MM.1S (cell line): ENCODE data around the gene OTOP3.

Source experiments
- CTCF ChIP-seq: fragments of 300-600 bp; sonication (generic); IDR thresholded peaks from 2 replicates; pipeline ENCODE4 v1.5.1; 2016; ENCODE audit warnings: antibody characterized with exemption, low read length, mixed read lengths
- EZH2 ChIP-seq: fragments of 300-600 bp; sonication (generic); optimal IDR thresholded peaks from 2 replicates; pipeline ENCODE3; 2017; ENCODE audit warnings: low read depth, mild to moderate bottlenecking, antibody characterized with exemption, low read length, mixed read lengths
- EZH2phosphoT487 ChIP-seq: fragments of 300-600 bp; sonication (generic); IDR thresholded peaks from 2 replicates; pipeline ENCODE4 v1.6.1; 2018; ENCODE audit warnings: antibody characterized with exemption, low read length

- TF ChIP-seq CTCF: no peak
- no peak for TF ChIP-seq EZH2
- TF ChIP-seq EZH2phosphoT487: no peak
These were observed 30.9 kb upstream of the OTOP3 start for GRCh38 chr17:74904687-74905409.
